ENCODE data around the gene PHKA1.
"Not testable (repeated sequence)": the region's sequence is repeated elsewhere in the genome, so short reads cannot be mapped to it uniquely, and the experiment has no call there.

GRCh38 chrX:72673951-72674350 is 40.2 kb downstream of the PHKA1 start:
- TF ChIP-seq CTCF, POLR2A, POLR2AphosphoS5 (IDR thresholded peaks at IDR 0.05): not testable (repeated sequence)

All from breast epithelium (tissue), 3 donors.